Endometrium (tissue), 2 donors: ENCODE measurements around the gene CCDC8.
"Not testable (repeated sequence)": the region's sequence is repeated elsewhere in the genome, so short reads cannot be mapped to it uniquely, and the experiment has no call there.

Experiments used
- FAIRE-seq: peaks from 2 replicates; lab custom pipeline; 2012; peaks lifted over from hg19 to GRCh38; lab: Jason Lieb, UNC
- donor health status: control.
- donor health status: control.

The CCDC8 gene

DNA sequence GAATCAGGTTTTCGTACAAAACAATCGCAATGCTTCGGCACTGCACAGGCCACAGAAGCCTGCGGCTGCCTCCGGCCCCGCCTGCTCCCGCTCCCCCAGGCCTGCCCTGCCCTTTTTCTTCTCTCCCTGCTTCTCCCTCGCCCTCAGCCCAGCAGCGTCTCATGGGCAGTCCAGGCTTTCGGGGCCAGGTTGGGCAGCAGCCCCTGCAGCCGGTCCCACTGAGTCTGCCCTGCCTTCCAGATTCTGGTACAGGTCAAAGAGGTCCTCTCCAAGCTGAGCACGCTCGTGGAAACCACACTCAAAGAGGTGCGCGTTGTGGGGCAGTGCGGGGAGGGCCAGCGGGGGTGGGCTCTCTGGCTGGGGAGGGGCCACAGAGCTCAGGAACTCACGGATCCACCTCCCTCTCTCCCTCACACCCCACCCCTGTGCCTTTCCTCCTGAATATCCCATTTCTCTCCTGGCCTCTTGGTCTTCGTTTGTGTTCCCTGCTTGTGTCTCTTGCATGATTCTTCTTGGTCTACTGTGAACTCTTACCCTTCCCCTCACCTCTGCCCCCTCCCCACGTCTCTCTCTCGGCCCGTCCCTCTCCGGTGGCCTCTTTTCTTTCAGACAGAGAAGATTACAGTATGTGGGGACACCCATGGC is 30.1 kb downstream of the CCDC8 start:
- no peak for FAIRE-seq

DNA sequence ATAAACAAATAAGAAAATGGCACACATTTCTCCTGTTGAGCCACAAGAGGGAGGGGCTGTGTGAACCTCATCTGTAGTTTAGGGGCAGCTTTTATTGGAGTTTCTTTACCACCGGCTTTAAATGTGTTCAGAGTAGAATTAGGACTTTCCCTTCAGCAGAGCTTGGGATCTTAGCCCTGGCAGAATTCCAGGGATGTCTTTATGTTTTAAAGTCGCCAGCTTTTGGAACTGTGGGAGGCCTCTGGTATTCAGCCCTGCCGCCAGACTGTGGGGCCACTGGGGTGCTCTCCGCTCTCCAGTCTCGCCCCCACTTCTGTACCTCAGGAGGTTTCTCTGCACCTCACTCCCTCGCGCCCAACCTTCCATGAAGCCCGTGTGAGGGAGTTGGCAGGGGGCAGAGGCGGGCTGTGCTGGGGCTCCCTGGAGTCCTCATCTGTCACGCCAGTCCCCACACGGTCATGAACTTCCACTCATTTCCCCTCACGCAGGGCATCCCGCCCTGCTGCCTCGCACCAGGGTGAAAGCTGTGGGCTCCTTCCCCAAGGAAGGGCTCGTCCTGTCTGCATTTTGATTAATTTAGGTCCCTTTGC is 31.5 kb downstream of the CCDC8 start:
- FAIRE-seq: no peak

DNA sequence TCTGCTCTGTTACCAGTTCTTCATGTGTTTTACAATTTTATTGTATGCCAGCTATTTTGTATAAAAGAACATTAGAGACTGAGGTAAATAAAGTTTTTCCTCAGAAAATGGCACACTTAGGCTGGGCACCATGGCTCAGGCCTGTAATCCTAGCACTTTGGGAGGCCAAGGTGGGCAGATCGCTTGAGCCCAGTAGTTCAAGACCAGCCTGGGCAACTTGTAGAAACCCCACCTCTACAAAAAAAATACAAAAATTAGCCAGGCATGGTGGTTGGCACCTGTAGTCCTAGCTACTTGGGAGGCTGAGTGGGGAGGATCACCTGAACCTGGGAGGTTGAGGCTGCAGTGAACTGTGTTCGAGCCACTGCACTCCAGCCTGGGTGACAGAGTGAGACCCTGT is 32.0 kb downstream of the CCDC8 start:
- FAIRE-seq: no peak

DNA sequence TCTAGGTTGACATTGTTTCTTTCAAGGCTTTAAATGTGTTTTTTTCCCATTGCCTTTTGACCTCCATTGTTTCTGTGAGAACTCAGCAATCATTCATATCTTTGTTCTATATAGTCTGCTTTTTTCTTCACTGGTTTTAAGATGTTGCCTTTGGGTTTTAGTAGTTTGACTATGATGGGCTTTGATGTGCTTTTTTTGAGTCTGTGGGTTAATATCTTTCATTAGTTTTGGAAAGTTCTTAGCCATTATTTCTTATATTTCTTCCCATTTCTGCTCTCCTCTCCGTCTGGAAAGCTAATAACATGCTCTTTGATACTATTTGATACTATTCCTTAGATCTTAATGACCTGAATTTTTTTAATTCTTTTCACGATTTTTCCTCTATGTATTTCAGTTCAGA is 32.7 kb downstream of the CCDC8 start:
- no peak for FAIRE-seq

DNA sequence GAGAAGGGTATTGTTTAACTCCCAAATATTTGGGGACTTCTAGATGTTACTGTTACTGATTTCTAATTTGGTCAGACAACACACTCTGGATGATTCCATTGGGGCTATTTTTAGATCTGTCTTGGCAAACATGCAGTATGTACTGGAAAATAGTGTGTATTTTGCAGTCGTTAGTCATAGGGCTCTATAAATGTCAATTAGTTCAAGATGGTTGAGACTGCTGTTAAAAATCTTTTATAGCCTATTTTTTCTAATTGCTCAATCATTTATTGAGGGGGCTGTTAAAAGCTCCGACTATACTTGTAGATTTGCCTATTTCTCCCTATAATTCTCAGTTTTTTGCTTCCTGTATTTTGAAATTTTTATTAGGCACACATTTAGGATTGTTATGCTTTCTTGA is 35.1 kb downstream of the CCDC8 start:
- FAIRE-seq: no peak

DNA sequence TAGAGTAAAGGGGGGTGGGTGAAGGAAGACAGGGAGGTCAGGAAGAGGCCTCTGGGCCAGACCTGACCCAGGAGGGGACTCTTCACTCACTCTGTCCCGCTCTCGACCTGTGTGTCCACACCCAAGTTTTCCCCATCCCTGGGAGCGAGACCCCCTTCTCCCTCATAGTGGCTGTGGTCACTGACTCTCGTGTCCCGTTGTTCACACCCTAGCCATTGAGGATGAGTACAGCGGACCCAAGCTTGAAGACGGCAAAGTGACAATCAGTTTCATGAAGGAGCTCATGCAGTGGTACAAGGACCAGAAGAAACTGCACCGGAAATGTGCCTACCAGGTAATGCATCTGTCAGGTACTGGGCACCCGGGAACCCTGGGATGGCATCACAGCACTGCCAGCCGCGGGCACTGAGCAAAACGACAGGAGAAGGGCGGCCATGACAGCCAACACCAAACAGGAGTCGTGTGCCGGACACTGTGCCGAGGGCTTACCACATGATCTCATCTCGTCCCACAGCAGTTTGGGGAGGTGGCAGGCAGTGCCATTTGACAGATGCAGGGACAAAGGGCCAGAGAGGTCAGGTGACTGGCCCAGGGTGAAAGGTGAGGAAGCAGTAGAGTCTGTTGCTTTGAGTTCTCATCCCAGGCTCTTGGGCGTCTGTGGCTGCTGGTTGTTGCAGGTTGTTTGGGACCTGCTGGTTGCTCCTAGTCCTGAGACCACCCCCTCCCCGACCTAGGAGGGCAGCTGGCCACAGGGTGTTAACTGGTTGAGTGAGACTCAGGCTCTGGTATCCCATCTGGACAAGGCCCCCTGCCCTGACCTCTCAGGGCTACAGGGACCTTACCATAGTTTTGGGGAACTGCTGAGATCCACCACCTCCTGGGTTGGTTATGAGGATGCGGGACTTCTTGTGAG is 36.9 kb downstream of the CCDC8 start:
- FAIRE-seq: no peak

DNA sequence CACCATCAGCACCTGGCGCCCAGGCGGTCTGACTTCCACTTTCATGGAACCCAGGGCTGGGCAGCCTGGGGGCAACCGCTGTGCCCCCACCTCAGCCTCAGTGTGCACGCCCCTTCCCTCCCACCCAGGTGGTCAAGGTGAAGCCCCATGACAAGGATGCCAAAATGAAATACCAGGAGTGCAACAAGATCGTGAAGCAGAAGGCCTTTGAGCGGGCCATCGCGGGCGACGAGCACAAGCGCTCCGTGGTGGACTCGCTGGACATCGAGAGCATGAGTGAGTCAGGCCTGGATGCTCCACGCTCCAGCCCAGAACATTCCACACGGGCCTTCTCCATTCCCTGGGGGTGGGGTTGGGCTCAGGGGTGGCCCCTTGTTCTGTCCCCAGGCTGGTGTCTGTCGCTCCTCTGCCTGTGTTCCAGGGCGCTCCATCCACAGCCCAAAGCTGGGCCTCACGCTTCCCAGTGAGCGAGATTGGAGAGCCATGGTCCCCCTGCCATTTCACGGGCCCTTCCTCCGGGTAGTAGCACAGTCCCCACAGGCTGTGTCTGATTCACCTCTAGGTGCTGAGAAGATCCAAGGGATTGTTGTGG is 37.8 kb downstream of the CCDC8 start:
- FAIRE-seq: not testable (repeated sequence)

DNA sequence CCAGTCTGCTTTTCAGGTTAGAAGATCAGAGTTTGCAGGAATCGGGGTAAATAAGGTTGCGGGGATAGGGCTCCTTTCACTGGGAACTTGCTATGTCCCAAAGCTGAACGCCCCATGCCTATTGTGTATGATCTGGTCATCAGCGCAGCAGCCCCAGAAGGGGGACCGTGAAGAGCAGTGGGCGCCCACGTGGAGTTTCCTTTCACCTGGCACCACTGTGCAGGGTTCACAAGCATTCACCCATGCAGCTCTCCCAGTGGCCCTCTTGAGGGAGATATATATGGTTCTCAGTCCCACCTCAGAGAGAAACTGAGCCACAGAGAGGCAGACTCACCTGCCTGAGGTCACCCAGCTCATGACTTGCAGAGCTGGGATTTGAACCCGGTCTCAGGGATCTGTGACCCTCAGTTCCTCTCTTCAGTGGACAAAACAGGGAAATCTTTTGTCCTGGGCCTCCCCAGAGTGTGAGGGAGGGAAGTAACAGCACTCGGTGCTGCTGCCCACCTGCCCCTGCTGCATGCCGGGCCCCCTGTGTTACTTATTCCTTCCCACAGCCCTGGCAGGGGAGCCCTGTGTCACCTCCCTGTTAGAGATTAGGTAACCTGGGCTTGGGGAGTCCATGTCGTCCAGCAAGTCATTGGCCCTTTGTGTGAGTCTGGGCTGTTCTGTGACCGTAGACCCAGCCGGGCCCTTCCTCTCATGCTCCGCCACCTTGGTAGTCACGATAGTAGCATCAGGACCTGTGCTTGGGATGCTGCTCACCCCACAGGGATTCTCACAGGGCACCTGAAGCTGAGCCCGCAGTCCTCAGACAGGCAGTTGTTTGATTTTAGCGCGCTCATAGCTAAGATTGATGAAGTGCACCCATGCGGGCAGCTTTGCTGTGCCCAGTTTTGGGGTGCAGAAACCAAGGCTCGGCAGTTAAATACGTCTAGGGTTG is 38.6 kb downstream of the CCDC8 start:
- no peak for FAIRE-seq

DNA sequence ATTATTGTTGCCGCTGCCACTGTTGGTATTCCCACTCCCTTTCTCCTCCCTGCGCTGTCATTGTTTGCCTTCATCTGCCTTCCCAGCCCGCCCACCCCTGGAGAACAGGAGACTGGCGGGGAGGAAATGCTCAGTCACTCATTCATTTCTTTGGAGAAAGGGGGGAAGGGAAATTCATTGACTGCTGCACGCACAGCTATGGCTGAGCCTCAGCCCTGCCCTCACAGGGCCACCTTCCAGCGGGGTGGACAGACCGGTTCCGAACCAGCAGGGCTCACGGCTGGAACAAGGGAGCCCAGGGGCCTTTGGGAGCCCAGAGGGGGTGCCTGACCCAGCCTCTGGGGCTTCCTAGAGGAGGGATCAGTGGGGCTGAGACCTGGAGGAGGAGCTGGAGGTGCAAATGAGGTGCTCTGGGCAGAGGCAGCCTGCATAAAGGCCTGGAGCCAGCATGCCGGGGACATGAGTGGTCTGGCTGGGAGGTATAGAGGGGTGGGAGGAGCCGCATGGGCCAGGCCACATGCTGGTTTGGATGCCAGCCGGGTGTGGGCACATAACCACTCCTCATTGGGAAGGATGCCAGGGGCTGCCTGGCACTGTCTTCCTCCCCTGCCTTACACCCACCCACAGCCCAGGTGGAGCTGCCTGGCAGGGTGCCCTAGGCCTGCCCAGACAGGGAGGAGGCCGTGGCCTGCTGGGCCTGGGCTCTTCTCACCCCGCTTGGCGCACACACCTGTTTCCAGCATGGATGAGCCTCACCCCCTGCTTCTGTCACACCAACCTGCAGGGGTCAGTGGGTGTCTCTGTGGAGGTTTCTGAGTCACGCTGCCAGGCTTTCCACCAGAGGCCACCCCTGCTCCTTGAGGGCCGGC is 39.6 kb downstream of the CCDC8 start:
- no peak for FAIRE-seq

DNA sequence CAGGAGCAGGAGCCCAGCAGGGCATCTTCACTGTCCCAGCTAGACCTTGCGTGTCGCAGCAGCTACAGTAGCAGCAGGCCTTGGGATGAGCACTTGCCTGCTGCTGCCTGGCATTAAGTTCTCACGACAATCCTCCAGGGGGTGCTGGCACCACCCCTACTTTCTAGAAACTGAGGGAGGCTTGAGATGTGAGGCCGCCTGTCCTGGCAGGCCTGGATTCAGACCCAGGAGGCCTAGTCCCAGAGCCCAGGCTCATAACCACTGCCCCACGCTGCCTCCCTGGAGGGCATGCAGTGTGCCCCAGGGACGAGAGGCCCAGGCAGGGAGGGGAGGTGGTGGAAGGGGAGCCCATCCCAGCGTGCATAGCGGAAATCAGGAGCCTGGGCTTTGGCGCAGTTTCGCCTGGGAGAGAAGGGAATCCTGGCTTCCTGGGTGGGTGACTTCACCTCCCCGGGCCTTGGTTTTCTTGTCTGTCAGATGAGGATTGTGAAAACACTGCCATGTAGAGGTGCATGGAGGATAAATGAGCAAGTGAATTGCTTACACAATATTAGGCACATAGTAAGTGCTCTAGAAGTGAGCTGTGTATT is 40.4 kb downstream of the CCDC8 start:
- no peak for FAIRE-seq

DNA sequence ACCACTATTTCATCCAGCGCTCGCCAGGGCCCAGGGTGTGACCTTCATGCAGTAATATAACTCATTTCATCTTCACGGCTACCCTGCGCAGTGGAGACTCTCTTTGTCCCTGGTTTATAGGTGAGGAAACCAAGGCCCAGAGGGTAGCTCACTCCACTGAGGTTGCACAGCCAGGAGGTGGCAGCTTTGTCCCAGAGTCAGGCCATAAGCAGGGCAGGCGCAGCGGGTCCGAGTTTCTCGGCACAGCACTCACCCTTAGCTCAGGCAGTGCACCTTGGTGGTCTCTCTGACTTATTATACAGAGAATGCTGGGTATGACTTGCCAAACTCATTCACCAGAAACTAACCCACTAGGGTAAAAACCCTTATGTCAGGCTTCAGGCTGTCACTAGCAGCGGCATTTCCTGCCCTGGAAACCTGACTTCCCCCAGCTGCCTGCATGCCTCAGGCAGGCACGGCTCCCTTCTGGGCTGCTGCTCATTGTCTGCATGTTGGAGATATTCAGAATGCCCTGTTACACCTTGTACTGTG is 41.9 kb downstream of the CCDC8 start:
- FAIRE-seq: no peak

DNA sequence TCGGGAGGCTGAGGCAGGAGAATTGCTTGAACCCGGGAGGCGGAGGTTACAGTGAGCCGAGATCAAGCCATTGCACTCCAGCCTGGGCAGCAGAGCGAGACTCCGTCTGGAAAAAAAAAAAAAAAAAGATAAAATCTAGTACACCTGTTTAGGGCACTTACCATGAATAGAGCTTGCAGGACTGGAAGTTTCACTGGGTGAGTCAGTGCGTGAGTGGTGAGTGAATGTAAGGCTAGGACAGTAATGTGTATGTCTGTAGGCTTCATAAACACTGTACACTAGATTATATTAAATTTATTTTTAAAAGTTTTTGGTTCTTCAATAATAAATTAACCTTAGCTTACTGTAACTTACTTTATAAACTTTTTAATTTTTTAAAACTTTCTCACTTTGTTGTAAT is 43.5 kb downstream of the CCDC8 start:
- FAIRE-seq: no peak

DNA sequence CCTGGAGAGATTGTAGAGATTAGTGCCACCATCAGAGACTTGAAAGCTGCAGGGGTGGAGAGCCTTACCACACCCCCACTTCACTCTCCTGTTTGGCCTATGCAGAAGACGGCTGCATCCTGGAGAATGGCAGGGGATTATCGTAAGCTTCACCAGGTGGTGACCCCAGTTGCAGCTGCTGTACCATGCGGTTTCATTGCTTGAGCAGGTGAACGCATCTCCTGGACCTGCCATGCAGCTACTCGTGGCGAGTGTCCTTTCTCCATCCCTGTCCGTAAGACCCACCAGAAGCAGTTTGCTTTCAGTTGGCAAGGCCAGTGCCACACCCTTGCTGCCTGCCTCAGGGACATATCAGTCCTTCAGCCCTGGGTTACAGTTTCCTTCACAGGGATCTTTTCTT is 45.2 kb downstream of the CCDC8 start:
- FAIRE-seq: no peak

DNA sequence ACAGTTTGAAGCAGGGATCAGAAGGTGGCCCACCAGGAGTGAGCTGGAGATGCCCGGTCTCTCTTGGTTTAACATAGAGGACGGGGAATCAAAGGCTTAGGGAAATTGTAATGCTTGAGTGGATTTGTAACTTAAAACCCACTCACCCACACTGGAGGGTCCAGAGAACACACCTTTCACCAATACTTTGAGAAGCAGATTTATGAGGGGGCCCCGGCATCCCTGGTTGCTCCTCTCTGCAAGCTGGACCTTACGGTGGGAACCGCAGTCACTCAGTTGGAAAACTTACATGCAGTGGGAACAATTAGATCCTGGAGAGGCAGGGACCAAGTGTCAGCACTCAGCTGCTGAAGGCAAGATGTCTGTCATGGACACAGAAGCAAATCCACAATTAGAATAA is 45.9 kb downstream of the CCDC8 start:
- no peak for FAIRE-seq

DNA sequence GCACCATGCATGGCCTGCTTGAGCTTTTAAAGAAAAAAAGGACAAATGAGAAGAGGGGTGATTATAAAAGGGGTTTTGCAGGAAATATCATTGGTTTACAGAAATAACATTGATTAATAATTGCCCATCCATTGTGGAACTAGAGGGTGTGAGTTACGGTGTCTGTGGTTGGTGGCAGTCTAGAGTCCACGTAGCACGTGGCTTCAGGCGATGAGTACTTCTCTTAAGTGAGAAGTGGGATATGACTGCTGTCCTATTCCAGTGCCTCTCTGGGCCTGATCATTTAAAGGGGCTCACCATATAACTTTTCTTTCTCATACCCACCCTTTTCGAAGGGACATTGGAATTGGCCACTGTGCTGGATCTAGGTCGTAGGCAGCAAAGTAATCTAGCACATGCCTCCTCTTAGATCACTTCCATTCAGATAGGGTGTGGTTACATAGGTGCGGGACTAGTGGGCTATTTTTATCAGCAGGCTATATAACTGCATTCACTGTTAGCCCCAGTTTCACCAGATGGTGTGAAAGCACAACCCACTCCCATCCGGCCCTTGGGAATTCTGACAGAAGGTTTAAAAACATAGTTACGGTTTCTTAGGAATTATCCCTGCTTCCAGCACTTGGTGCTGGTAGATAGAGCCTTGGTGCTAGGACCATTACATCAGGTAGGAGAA is 46.6 kb downstream of the CCDC8 start:
- FAIRE-seq: no peak

DNA sequence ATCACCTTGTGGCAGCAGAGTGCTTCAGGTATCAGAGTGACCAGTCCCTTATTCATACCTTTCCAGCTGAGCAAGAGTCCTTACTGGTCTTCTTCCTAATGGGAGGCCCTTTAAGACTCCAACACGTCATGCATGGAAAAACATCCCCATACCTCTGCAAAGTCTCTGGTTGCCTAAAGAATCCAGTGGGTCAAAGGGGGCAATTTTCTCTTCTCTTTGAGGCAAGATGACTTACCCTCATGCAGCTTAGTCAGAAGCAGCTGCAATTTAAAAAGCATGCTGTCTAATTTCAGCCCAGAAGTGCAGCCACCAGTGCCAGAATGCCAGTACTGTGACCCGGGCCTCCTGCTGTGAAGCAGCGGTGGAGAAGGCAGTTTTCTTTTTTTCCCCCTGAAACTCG is 47.8 kb downstream of the CCDC8 start:
- no peak for FAIRE-seq

DNA sequence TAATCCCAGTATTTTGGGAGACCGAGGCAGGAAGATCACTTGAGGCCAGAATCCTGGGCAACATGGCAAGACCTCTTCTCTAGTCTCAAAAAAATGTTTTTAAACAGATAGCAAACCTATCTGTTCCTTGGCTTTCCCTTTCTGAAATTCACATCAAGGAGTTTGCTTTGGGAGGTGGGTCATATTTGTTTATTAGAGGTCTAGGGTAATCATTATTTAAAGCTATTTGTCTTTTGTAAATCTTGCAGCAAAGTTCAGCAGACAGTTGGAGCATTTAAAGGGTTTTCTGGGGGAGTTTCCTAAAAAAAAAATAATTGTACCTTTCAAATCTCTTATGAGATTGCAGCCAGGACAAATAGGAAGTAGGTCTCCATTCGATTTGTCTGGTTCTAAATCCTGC is 49.0 kb downstream of the CCDC8 start:
- FAIRE-seq: no peak

DNA sequence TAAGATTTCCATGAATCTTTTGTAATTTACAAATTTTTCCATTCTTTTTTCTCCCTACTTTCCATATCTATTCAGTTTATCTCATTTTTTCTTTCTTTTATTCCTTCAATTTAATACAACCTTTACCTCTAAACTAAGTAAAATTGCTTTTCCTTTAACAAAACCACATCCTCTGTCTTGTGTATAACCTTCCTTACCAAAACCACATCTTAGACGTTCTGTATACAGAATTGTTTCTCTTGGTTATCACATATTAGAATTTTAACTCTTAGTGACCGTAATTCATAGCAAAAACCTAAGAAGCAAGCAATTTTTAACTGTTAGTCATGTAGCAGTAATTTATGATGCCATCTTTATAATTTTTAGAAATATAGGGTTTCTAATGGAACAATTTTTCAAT is 51.4 kb downstream of the CCDC8 start:
- peak; percentile 29 for FAIRE-seq
